Hindlimb muscle (tissue), 1 donor: ENCODE measurements around the gene ZFYVE21. TPM values are rescaled to one million over a fixed set of nuclear protein-coding genes. Genes with fewer than 3 reads are reported as not detected.

Experiments
- DNase-seq: peaks from one replicate; pipeline ENCODE4 v3.0.0-alpha.2; 2013
- polyA plus RNA-seq: library from polyadenylated mRNA; unstranded; fragments of 120-200 nt; gene quantifications from one replicate; pipeline ENCODE4 v1.2.1, GENCODE V29; 2013; ENCODE audit not compliant: insufficient read length

The ZFYVE21 gene
- polyA plus RNA-seq, 1 donor, result 44.2 TPM

DNA sequence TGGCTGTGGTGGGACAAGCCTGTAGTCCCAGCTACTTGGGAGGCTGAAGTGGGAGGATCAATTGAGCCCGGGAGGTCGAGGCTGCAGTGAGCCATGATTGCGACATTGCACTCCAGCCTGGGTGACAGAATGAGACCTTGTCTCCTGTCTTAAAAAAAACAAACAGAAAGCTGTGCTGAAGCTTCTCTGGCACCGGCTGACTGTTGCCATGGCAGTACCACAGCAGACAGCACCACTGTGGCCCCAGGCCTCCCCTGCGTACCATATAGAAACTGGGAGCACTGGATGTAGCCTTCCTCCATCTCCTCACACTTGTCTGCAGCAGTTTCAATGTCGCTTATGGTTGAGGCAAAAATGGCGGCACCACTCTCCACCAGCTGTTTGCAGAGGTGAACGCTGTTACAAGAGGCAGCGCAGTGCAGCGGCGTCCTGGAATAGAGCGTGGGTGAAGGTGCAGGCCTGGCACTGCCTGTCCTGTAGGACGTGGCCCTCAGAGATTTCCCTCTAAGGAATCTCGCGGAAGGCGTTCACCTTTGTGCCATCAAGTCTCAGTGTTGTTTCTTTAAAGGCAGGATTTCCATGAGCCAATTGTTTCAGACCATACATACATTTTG, 21.9 kb downstream of the ZFYVE21 start:
- DNase-seq, result no peak

DNA sequence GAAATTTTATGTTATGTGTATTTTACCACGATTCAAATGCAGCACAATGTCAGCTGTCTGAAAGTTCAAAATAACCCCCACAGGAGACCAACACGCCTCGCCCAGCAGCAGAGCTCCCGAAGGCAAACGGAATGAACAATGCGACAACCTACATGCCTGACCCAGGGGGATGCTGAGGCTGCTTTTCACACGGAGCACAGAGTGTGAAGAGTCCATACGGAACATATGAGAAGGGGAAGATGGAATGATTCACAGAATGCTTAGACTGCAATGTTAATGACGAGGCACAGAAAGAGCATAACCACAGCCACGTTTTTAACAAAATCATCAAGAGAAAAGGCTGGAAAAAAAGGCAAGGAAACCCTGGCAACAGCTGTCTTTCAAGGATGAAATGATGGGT, 22.6 kb downstream of the ZFYVE21 start:
- no peak for DNase-seq

DNA sequence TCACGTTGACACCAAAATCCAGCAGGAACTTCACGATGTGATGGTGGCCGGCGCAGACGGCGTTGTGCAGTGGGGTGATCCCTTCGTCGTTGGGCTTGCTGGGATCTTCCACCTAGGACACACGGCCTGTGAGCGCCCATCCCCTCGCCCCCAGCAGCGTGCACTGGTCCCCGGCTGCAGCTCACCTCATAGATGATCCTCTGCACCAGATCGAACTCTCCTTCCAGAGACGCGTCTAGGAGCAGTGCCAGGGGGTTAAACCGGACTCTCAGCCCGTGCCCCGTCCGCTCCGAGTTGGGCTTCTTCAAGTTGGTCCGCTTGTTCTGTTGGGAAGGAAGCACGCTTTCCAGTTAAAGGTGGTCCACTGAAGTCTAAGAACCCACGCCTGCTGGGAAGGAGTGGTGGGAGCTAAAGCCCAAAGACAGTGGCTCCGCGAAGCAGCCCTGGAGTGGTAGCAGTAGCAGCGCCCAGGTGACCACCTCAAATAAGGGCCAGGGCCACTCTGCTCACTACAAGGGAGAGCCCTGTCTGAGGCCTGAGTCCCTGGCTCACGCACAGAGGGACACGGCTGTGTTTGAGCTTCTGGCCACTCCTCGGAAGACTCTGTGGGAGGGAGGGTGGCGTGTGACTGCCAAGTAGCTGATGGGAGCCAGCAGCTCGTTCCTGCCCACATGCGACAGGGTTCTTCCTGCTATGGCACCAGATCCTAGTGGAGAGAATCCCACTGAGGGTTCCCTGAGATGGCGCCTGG, 23.3 kb downstream of the ZFYVE21 start:
- no peak for DNase-seq

DNA sequence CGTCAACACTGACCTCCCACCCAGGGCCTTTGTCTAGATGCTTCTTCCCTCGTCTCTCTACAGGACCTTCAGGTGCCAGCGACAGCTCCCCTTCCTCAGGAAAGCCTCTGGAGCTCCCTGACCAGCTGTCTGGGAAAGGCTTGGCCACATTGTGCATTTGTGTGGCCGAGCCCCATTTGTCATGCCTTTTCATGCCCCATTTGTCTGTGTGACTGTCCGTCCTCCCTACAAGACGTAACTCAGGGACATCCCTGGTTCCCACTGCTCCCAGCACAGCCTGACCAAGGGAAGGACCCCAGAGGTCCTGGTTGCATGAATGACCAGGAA, 23.8 kb downstream of the ZFYVE21 start:
- no peak for DNase-seq

DNA sequence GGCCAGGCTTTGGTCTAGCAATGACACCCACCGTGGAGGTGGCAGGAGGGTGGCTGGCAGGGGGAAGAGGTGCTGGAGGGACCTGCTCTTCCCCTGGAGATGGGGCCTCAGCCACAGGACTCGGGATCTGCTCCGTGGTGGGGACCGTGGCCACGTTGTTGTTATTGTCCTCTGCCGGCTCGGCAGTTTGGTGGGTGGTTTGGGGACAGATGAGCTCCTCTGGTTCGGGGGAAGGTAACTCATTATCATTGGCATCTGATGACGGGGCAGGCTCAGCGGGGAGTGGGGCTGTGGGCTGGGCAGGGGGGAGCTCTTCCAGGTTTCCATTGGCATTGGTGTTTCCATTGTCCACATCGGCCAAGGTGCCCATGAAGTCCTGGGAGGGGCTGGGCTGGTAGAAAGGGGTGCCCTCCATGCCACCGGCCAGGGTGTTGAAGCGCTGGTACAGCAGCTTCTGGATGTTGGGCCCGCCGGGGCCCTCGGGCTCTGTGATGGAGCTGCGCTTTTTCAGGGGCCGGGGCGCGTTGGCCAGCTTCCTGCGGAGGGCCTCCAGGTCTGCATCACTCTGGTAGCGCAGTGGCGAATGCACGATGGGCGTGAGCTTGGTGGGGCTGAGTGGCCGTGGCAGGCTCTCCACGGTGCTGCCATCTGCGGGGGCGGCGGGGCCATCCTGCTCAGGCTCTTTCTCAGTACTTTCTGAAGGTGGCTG, 24.3 kb downstream of the ZFYVE21 start:
- DNase-seq, result no peak

DNA sequence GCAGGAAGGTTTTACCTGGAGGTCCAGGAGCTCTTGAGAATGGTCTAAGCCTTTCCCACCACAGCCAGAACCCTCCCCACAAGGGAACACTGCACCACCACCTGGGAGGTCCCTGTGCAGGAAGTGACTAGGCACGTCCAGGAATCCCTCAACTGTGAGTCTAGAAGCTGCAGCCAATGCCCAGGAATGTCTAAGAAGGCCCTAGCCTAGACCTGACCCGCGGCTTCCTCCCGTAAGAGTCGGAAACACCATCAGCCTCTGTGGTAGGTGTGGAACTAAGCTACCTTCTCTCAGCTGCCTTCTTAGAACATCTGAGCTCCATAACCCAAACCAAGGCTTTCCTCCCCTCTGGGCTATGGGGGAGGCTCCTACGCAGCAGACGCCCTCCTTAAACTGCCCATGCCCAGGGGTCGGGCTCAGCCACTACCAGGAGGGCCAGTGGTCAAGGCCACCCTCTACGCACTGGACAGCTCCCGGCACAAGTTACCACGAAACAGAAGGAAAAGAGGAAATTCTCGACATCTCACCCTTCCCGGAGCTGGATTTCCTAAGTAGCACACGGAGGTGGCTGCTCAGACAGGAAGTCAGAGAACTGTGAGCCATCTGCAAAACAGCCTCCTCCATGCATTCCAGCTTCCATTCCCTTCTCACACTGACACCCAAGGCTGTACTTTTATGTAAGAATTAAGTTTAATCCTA, 25.5 kb downstream of the ZFYVE21 start:
- no peak for DNase-seq

DNA sequence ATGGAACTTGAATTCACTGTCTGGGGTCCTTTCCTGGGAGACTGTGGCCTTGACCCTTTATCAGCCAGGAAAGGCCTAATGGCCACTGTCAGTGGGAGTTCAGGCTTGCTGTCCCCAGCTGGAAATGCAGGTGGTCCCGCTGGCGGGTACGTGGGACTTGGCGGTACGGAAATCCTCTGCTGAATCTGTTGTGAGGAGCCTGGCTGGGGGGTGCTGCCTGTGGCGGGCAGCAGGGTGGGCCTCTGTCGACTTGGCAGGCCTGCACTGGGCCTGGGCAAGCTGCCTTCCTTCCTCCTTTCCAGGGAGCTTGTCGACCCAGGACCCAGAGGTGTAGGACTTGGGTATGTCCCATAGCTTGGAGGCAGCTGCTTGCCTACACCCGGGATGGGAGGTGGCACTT, 26.3 kb downstream of the ZFYVE21 start:
- no peak for DNase-seq

DNA sequence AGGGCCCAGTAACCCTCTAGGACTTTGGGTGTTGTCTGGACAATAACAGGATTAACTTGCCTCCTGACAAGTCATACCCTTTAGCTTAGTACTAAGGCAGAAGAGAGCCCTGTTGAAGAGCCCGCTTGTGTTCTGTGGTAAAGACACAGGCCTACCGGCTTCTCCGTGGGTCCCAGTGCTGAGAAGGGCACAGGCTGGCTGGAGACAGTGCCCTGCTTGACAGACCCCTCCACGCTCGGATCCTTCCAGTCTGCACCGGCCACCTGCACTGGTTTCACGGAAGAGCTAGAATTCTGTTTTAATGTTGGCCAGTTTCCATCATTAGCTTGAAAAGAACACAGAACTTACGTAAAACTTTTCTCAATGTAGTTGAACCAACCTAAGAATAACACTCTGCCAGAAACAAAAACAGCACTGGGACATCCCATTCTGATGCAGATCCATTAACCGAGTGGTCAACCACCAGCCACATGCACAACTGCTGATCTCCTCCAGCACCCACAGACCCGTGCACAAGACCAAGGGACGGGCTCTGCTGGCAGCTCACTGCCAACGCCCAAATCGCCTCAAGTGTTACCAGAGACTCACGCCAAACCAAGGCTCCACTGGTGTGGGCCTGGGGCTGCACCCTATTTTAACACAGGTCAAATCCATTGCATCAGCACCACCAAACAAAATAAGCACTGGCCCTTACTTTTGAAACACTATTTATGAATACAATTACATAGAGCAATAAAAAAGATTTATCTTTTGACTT, 27.1 kb downstream of the ZFYVE21 start:
- no peak for DNase-seq

DNA sequence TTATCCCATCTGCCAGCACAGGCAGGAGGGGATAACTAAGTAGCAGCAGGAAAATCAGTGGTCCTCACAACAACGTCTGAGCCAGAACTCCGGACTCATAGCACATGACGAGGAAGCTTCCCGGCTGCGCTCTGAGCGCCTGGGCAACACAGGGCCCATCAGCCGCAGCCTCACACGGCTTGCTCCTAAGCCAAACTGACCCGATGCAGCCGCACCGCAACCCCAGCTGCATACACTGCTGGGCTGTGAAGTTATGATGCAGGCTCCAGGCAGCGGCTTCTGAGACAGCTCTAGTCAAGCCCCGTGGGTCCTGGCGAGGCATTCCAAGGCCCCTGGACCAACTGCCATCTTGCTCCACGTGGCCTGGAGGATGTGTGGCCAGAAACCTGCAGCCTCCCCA, 28.1 kb downstream of the ZFYVE21 start:
- no peak for DNase-seq

DNA sequence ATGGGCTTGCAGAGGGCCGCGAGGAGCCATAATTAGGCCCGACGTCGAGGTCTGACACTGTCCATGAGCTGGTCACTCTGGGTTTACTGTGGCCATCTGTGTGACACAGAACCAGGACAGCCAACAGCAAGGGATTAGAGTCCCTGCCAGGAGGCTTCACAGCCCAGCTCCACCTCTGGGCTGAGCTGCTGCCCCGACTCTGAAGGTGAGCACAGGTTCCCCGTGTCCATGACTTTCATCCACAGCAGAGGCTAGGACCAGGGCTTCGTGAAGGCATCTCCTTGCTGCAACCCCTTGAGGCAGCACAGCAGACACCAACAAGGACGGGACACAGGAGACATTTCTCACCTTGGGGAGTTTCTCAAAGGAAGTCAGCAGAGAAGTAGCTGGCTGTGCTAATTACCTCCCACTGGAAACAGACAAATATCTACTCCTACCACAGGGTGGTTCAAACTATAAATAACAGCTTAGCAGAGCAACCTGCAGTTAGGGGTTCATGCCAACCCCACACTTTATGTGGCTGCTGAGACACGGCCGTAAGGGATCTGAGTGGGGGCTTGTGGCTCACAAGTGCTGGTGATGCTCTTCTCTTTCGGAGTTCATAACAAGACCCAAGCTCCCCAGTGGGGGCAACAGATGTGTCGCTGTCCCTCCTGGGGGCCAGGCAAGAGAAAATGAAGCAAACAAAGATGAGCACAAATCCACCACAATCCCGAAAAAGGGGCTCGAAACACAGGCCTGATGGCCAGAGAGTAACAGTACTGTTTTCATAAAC, 29.2 kb downstream of the ZFYVE21 start:
- DNase-seq, result no peak

DNA sequence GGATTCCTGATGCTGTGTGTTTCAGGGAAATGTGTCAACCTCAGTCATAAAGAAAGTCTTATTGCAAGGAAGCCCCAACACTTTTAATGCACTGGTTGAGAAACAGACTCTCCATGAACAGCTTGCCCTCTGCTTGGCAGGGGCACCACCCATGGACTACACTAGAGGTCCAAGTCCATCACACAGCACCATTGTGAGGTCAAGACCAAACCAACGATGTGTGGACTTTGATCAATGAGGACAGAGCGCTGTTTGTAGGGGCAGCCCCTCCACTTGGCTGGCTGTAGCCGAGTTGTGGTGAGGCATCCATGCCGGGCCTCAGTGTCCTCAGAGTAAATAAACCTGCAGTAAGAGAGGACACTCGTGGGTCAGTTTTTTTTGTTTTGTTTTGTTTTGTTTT, 29.8 kb downstream of the ZFYVE21 start:
- DNase-seq, result no peak

DNA sequence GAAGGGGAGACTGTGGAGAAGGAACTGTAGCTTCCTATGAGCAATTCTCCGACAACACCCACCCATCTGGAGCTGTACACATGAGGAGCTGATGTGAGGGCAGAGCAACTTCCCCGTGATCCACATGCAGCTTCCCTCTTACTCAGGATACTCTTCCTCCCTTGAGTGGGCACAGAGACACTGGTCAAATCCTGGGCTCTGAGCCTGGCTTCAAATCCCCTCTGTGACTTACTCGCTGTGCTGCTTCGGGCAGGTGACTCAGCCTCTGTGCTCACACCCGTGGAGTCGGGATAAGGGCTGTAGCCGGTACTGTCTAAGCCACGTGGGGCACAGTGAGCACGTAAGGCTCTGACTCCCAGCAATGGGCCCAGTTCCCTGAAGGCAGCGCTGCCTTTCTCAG, 31.1 kb downstream of the ZFYVE21 start:
- DNase-seq, result no peak

DNA sequence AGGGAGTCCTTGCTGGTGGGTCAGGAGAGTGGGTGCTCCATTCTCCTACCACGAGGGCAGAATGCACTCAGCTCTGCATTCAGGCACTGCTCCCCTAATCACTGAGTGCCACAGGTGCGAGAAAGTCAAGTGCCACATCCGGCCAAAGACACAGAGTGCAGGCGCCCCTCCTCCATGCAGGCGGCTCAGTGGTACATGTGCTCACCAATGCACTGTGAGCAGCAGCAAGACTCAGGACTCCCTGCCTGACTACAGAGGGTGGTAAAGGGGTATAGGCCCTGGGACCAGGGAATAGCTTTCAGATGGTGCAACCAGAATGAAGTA, 32.9 kb downstream of the ZFYVE21 start:
- DNase-seq, result no peak

DNA sequence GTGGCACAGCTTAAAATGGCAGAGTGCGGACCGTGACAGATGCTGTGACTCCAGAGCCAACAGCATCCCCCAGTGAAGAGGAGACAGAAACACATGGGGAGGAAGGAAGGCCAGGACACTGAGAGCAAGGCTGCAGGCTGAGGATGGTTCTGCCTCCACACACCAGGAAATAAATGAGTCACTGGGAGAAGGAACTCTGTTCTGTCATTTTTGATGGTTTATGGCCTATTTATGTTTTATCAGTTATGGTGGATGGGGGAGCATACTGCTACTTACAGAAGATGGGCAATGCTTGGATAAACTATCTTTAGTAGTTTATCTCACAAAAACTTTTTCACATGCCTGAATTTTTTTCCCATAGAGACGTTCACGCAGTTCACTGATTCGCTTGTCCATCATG, 33.8 kb downstream of the ZFYVE21 start:
- no peak for DNase-seq

DNA sequence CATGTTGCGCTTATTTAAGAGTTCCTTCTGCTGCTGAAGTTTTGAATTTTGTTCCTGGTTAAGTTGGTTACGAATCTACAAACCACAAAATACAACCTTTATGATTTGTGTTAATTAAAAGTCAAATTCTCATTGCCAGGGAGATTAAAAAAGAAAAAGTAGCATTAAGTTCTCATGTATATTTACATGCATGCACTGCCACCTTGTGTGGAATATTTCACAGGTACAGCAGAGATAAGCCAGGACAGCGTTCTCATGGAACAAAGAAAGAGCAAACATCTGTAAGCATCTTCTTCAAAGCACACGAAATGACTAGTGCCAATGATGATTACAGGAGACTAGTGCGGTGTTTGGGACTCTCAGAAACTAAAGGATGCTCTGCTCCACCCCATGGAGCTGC, 34.2 kb downstream of the ZFYVE21 start:
- no peak for DNase-seq

DNA sequence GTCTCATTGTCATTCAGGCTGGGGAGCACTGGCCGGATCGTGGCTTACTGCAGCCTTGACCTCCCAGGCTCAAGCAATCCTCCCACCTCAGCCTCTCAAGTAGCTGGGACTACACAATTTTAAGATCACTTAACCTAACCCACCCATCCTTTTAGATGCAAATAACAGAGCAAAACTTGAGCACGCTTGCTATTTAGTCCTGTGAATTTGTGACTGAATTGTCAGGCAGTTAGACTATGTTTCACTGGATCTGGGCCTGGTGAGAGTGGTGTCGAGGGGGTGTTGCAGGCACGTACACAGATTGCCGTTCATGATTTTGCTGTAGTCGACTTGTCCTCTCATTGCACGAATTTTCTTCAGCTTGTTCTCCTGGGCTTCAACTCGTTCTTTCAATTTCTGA, 38.2 kb downstream of the ZFYVE21 start:
- DNase-seq, result no peak

DNA sequence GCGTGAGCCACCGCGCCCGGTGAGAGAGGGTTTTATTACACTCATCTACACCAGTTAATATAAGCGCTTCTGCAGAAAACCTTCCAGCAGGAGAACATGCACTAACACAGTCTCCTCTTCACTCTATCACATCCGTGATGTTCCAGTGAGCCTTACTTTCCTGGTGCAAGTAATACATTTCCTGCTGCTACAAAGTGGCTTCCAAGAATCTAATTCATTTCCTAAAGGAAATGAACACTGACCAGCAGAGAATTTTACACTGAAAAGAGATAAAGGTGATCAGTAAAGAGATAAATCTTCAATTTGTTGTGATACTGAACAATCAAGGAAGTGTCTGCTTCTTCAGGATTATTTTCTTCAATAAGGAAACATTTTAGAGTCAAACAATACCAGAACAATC, 39.5 kb downstream of the ZFYVE21 start:
- DNase-seq, result no peak

DNA sequence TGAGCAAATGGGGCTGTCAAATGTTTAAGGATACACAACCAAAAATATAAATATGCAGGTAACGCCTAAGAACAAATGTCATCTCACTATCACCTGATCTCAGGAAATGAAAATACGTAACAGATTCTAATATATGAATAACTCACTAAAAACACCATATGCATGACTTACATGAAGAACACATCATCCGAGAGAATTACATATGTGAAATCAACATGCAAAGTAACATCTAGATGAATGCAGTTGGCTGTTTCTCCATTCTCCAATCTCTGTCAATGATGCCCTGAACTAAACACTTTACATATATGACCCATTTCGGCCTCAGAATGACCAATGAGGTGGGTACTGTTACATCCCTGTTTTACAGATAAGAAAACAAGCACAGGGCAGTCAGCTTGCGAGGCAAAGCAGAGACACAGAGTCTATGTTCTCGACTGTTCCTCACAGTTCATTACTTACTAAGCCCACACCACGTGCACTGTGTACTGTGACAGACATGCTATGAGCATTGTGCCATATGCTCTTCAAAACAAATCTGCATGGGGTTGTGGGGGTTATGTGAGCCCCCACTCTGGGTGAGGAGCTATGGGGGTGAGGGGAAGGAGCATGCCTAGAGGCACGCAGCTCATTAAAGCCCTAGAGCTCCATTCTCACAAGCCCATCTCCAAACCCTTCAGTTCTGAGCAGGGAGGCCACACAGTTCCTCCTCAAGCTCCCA, 42.6 kb downstream of the ZFYVE21 start:
- DNase-seq, result no peak

DNA sequence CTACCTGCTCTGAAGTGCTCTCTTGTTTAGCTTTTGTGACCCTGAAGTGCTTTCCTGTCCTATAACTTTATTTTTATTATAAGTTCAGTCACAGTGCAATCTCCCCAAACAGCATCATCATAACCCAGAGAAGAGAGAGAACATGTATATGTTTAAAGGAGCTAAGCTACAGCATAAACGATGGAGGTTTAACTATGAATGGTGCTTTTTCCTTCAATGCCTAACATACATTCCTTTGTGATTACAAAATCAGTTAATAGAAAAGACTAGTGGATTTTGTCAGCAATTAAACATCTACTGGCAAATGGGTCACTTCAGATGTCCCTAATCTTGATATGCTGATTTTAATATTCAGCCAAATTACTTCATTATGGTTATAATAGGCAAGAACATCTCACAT, 46.4 kb downstream of the ZFYVE21 start:
- no peak for DNase-seq

DNA sequence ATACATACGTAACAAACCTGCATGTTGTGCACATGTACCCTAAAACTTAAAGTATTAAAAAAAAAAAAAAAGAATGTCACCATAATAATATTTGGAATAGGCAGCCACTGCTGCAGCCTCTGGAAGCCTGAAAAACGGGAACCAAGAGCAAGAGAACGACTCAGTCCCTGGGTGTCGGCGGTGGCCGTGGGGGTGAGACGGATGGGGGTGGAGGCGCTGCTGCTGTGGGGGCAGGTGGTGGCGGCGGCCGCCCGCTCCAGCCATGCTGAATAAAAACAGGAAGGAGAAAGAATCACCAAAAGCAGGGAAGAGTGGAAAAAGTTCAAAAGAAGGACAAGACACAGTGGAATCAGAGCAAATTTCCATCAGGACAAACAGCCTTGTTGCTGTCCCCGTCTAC, 46.9 kb downstream of the ZFYVE21 start:
- no peak for DNase-seq

DNA sequence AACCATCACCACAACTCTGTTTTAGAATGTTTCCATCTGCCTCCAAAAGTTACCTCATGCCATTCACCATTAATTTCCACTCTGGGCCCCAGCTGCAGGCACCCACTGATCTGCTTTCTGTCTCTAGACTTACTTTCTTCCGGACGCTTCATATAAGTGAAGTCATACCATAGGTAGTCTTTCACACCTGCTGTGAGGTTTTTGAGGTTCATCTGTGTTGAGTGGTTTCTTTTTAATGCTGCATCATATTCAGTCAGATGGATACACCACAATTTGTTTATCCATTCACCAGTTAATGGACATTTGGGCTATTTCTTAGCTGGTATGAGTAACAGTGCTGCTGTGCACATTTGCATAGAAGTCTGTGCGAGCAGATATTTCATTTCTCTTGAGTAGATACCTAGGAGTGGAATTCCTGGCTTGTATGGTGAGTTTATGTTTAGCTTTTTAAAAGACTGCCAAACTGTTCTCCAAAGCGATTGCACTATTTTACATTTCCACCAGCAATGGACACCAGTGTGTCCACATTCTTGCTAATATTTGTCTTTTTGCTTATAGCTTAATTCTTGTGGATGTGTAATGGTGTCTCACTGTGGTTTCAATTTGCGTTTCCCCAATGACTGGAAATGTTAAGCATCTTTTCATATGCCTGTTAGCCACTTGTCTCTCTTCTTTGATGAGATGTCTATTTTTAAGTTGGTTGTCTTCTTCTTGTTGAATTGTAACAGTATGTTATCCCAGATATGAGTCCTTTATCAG, 48.3 kb downstream of the ZFYVE21 start:
- no peak for DNase-seq
